ENCODE measurements around the gene FANK1.
"Not testable (repeated sequence)": the region's sequence is repeated elsewhere in the genome, so short reads cannot be mapped to it uniquely, and the experiment has no call there.

Gene FANK1

GRCh38 chr10:125911145-125911544, 14.8 kb downstream of the FANK1 start:
- no peak for TF ChIP-seq ZNF274 (IDR thresholded peaks at IDR 0.05; ENCODE audit: low read depth, low read length)
- H3K4me3 ChIP-seq (ENCODE audit: low read length) = no peak overlapping the region

- no peak for TF ChIP-seq ZNF274 (IDR thresholded peaks at IDR 0.05; ENCODE audit: low read depth, low read length)
- no peak overlapping the region for H3K4me3 ChIP-seq (ENCODE audit: low read length)
These were observed 15.6 kb downstream of the FANK1 start for GRCh38 chr10:125911990-125912389.

GRCh38 chr10:125913277-125913676, 16.9 kb downstream of the FANK1 start:
- not testable (repeated sequence) for H3K4me3 ChIP-seq (ENCODE audit: low read length)

- no peak for TF ChIP-seq ZNF274 (IDR thresholded peaks at IDR 0.05; ENCODE audit: low read depth, low read length)
These were observed 20.6 kb downstream of the FANK1 start for GRCh38 chr10:125916977-125917376.

GRCh38 chr10:125917704-125918361, 21.5 kb downstream of the FANK1 start:
- not testable (repeated sequence) for H3K4me3 ChIP-seq (ENCODE audit: low read length)

More at GRCh38 chr10:125916977-125917376, 20.6 kb downstream of the FANK1 start:
- no peak overlapping the region for H3K4me3 ChIP-seq (ENCODE audit: low read length)

GRCh38 chr10:125921643-125922306, 25.4 kb downstream of the FANK1 start:
- not testable (repeated sequence) for H3K4me3 ChIP-seq (ENCODE audit: low read length)

GRCh38 chr10:125925262-125925834, 29.0 kb downstream of the FANK1 start:
- no peak overlapping the region for H3K4me3 ChIP-seq (ENCODE audit: low read length)
- TF ChIP-seq ZNF274 (IDR thresholded peaks at IDR 0.05; ENCODE audit: low read depth, low read length) = no peak

- no peak overlapping the region for H3K4me3 ChIP-seq (ENCODE audit: low read length)
- TF ChIP-seq ZNF274 (IDR thresholded peaks at IDR 0.05; ENCODE audit: low read depth, low read length) = no peak
These were observed 29.9 kb downstream of the FANK1 start for GRCh38 chr10:125926247-125926646.

- not testable (repeated sequence) for H3K4me3 ChIP-seq (ENCODE audit: low read length)
These were observed 30.9 kb downstream of the FANK1 start for GRCh38 chr10:125927265-125927664.

- H3K4me3 ChIP-seq (ENCODE audit: low read length) = no peak overlapping the region
- TF ChIP-seq ZNF274 (IDR thresholded peaks at IDR 0.05; ENCODE audit: low read depth, low read length) = no peak
These were observed 32.7 kb downstream of the FANK1 start for GRCh38 chr10:125928928-125929585.

GRCh38 chr10:125929618-125930017, 33.3 kb downstream of the FANK1 start:
- TF ChIP-seq ZNF274 (IDR thresholded peaks at IDR 0.05; ENCODE audit: low read depth, low read length) = no peak
- H3K4me3 ChIP-seq (ENCODE audit: low read length) = no peak overlapping the region

GRCh38 chr10:125933693-125934092, 37.3 kb downstream of the FANK1 start:
- no peak overlapping the region for H3K4me3 ChIP-seq (ENCODE audit: low read length)
- no peak for TF ChIP-seq ZNF274 (IDR thresholded peaks at IDR 0.05; ENCODE audit: low read depth, low read length)

- no peak overlapping the region for H3K4me3 ChIP-seq (ENCODE audit: low read length)
- TF ChIP-seq ZNF274 (IDR thresholded peaks at IDR 0.05; ENCODE audit: low read depth, low read length) = no peak
These were observed 40.0 kb downstream of the FANK1 start for GRCh38 chr10:125936331-125936730.

GRCh38 chr10:125940515-125940914, 44.2 kb downstream of the FANK1 start:
- H3K4me3 ChIP-seq (ENCODE audit: low read length) = no peak overlapping the region

GRCh38 chr10:125951290-125951689, 54.9 kb downstream of the FANK1 start:
- H3K4me3 ChIP-seq (ENCODE audit: low read length) = no peak overlapping the region
- TF ChIP-seq ZNF274 (IDR thresholded peaks at IDR 0.05; ENCODE audit: low read depth, low read length) = no peak

More at GRCh38 chr10:125940515-125940914, 44.2 kb downstream of the FANK1 start:
- TF ChIP-seq ZNF274 (IDR thresholded peaks at IDR 0.05; ENCODE audit: low read depth, low read length) = no peak
